Loucy (cell line): ENCODE data around the gene ATF6.

ENCODE experiments used
- H2AFZ ChIP-seq: fragments of 200-600 bp; sonication (generic); 2 replicates; pipeline ENCODE4 v1.6.0; 2016; ENCODE audit warnings: antibody characterized with exemption, mild to moderate bottlenecking, low read length, moderate library complexity
- H3F3A ChIP-seq: fragments of 200-600 bp; 2 replicates; pipeline ENCODE4 v1.6.0; 2016; ENCODE audit warnings: antibody characterized with exemption, low read depth, mild to moderate bottlenecking
- H3K27me3 ChIP-seq: fragments of 200-600 bp; sonication (generic); 2 replicates; pipeline ENCODE4 v1.6.1; 2014; ENCODE audit warnings: low read length, mild to moderate bottlenecking; ENCODE audit not compliant: insufficient read depth, poor library complexity, severe bottlenecking
- H3K36me3 ChIP-seq: fragments of 200-600 bp; sonication (generic); 2 replicates; pipeline ENCODE4 v1.6.1; 2016; ENCODE audit warnings: low read length; ENCODE audit not compliant: insufficient read depth
- H3K4me1 ChIP-seq: fragments of 200-600 bp; sonication (generic); 2 replicates; pipeline ENCODE4 v1.5.1; 2014; ENCODE audit warnings: low read length, mild to moderate bottlenecking; ENCODE audit not compliant: insufficient read depth, poor library complexity, severe bottlenecking
- H3K4me2 ChIP-seq: fragments of 200-600 bp; sonication (generic); 2 replicates; pipeline ENCODE4 v1.6.0; 2014; ENCODE audit warnings: antibody characterized with exemption, low read length, low read depth, mild to moderate bottlenecking; ENCODE audit not compliant: poor library complexity, severe bottlenecking
- H3K4me3 ChIP-seq: fragments of 200-600 bp; sonication (generic); 2 replicates; pipeline ENCODE4 v1.5.1; 2014; ENCODE audit warnings: low read length, mild to moderate bottlenecking, mixed read lengths; ENCODE audit not compliant: poor library complexity, severe bottlenecking
- H3K79me2 ChIP-seq: fragments of 200-600 bp; sonication (generic); 2 replicates; pipeline ENCODE4 v1.6.1; 2014; ENCODE audit warnings: low read length; ENCODE audit not compliant: insufficient read depth
- H3K9ac ChIP-seq: fragments of 200-600 bp; sonication (generic); 2 replicates; pipeline ENCODE4 v1.6.0; 2014; ENCODE audit warnings: mild to moderate bottlenecking, low read depth, low read length, moderate library complexity; ENCODE audit not compliant: poor library complexity, severe bottlenecking
- H3K9me2 ChIP-seq: fragments of 200-600 bp; sonication (generic); replicated peaks from 2 replicates; pipeline ENCODE4 v1.6.1; 2016; ENCODE audit warnings: low read depth, low read length, mixed read lengths
- H3K9me3 ChIP-seq: fragments of 200-600 bp; sonication (generic); 2 replicates; pipeline ENCODE4 v1.6.1; 2014; ENCODE audit warnings: mild to moderate bottlenecking, antibody characterized with exemption, low read length, low read depth; ENCODE audit not compliant: insufficient read depth
- H4K20me1 ChIP-seq: fragments of 200-600 bp; sonication (generic); 2 replicates; pipeline ENCODE4 v1.6.0; 2014; ENCODE audit warnings: antibody characterized with exemption, low read length, mild to moderate bottlenecking; ENCODE audit not compliant: insufficient read depth, poor library complexity, severe bottlenecking
- CTCF ChIP-seq: fragments of 200-600 bp; sonication (generic); conservative IDR thresholded peaks from 2 replicates; pipeline ENCODE4 v1.5.1; 2014; ENCODE audit warnings: mild to moderate bottlenecking, antibody characterized with exemption, low read length
- EZH2phosphoT487 ChIP-seq: fragments of 200-600 bp; IDR thresholded peaks from 2 replicates; pipeline ENCODE4 v1.6.1; 2018; ENCODE audit warnings: antibody characterized with exemption, mild to moderate bottlenecking, moderate library complexity, borderline replicate concordance

The ATF6 gene

GRCh38 chr1:161978011-161978790, 212.1 kb downstream of the ATF6 start:
- Histone ChIP-seq H3K36me3 (no peaks in the 10 kb centered on the region), H4K20me1 (no peaks in the 10 kb centered on the region), H3K9me2 (no peaks in the 10 kb centered on the region), H3K9me3 (no peaks in the 10 kb centered on the region), H3K4me1 (no peaks in the 10 kb centered on the region), H3K79me2 (no peaks in the 10 kb centered on the region), H3K4me3 (no peak overlapping the region), H3K9ac (no peak overlapping the region), H3K27me3 (no peaks in the 10 kb centered on the region), H3K4me2 (no peak overlapping the region), H2AFZ (no peak overlapping the region), H3F3A (no peaks in the 10 kb centered on the region)
- TF ChIP-seq CTCF (no peak), EZH2phosphoT487 (no peak)

GRCh38 chr1:161981126-161981525, 215.0 kb downstream of the ATF6 start:
- Histone ChIP-seq H3K27me3 (no peaks in the 10 kb centered on the region), H3K9me3 (no peaks in the 10 kb centered on the region), H4K20me1 (no peaks in the 10 kb centered on the region), H3K36me3 (no peaks in the 10 kb centered on the region), H3K4me1 (no peaks in the 10 kb centered on the region), H3K79me2 (no peaks in the 10 kb centered on the region), H2AFZ (no peak overlapping the region), H3K4me2 (no peak overlapping the region), H3F3A (no peaks in the 10 kb centered on the region), H3K9ac (no peak overlapping the region), H3K9me2 (no peaks in the 10 kb centered on the region), H3K4me3 (no peak overlapping the region)
- TF ChIP-seq EZH2phosphoT487: no peak
- TF ChIP-seq CTCF: no peak

- H2AFZ ChIP-seq: no peak overlapping the region
- no peaks in the 10 kb centered on the region for H3K4me1 ChIP-seq
- no peaks in the 10 kb centered on the region for H3K9me3 ChIP-seq
- no peaks in the 10 kb centered on the region for H3K79me2 ChIP-seq
- no peaks in the 10 kb centered on the region for H3K9me2 ChIP-seq
- no peaks in the 10 kb centered on the region for H3K27me3 ChIP-seq
- no peak overlapping the region for H3K9ac ChIP-seq
- H3K4me2 ChIP-seq: no peak overlapping the region
- no peaks in the 10 kb centered on the region for H4K20me1 ChIP-seq
- H3K36me3 ChIP-seq: no peaks in the 10 kb centered on the region
- TF ChIP-seq EZH2phosphoT487: no peak
- no peak for TF ChIP-seq CTCF
- no peak overlapping the region for H3K4me3 ChIP-seq
- H3F3A ChIP-seq: no peaks in the 10 kb centered on the region
Measured at GRCh38 chr1:161981735-161982506, 215.8 kb downstream of the ATF6 start.
